CD8-positive, alpha-beta memory T cell (primary cell): ENCODE measurements around the gene LTBP1. TPM values are rescaled to one million over a fixed set of nuclear protein-coding genes. Genes with fewer than 3 reads are reported as not detected.

Source experiments
- CTCF ChIA-PET: fragments of 350-600 bp; sonication (Branson Sonifier 250); formaldehyde crosslinking; loops from one replicate; lab custom pipeline; 2021; ENCODE audit warnings: antibody characterized with exemption; lab: Charles Lee
- POLR2A ChIA-PET: fragments of 350-600 bp; sonication (Branson Sonifier 250); formaldehyde crosslinking; loops from one replicate; lab custom pipeline; 2021; ENCODE audit warnings: antibody characterized with exemption; lab: Charles Lee
- DNase-seq, 5 donors: peaks; one replicate each; pipeline versions ENCODE4 v3.0.0 to v3.0.0-alpha.2; 2020 to 2022; ENCODE audit warnings: mixed read lengths in 1 of 5
- H3K27ac ChIP-seq: one replicate; pipeline ENCODE4 v1.7.0; 2013; ENCODE audit warnings: low read depth, mild to moderate bottlenecking, low read length, moderate library complexity
- H3K27me3 ChIP-seq: 2 replicates; pipeline ENCODE4 v1.7.0; 2013; ENCODE audit warnings: low read length, mild to moderate bottlenecking; ENCODE audit not compliant: insufficient read depth, poor library complexity, severe bottlenecking
- H3K36me3 ChIP-seq: 2 replicates; pipeline ENCODE4 v1.7.0; 2013; ENCODE audit warnings: mild to moderate bottlenecking, low read length, moderate library complexity; ENCODE audit not compliant: insufficient read depth
- H3K4me1 ChIP-seq: 2 replicates; pipeline ENCODE4 v1.7.0; 2013; ENCODE audit warnings: mild to moderate bottlenecking, low read length, moderate library complexity; ENCODE audit not compliant: insufficient read depth
- H3K4me3 ChIP-seq: 2 replicates; pipeline ENCODE4 v1.7.0; 2013; ENCODE audit warnings: mild to moderate bottlenecking, low read length
- H3K9me3 ChIP-seq: 2 replicates; pipeline ENCODE4 v1.7.0; 2013; ENCODE audit warnings: mild to moderate bottlenecking, low read length
- H3K27ac Mint-ChIP-seq, 8 donors: one replicate each; pipeline ENCODE4 v1.8.0; 2020 to 2021; ENCODE audit warnings: mixed read lengths in 8 of 8, mild to moderate bottlenecking in 6 of 8, inconsistent platforms in 3 of 8, moderate library complexity in 3 of 8
- H3K27me3 Mint-ChIP-seq, 2 donors: one replicate each; pipeline ENCODE4 v1.8.0; 2020 to 2021; ENCODE audit warnings: mixed read lengths in 2 of 2, mild to moderate bottlenecking in 1 of 2, moderate library complexity in 1 of 2
- H3K36me3 Mint-ChIP-seq, 3 donors: one replicate each; pipeline ENCODE4 v1.8.0; 2020 to 2021; ENCODE audit warnings: mixed read lengths in 3 of 3, inconsistent platforms in 1 of 3, mild to moderate bottlenecking in 1 of 3
- H3K4me1 Mint-ChIP-seq, 3 donors: one replicate each; pipeline ENCODE4 v1.8.0; 2020 to 2021; ENCODE audit warnings: mixed read lengths in 3 of 3, inconsistent platforms in 1 of 3, mild to moderate bottlenecking in 1 of 3
- H3K4me3 Mint-ChIP-seq, 7 donors: one replicate each; pipeline ENCODE4 v1.8.0; 2020 to 2021; ENCODE audit warnings: mixed read lengths in 7 of 7, mild to moderate bottlenecking in 6 of 7, moderate library complexity in 4 of 7, inconsistent platforms in 2 of 7
- H3K9me3 Mint-ChIP-seq, 5 donors: one replicate each; pipeline ENCODE4 v1.8.0; 2020 to 2022; ENCODE audit warnings: mixed read lengths in 5 of 5, mild to moderate bottlenecking in 3 of 5, moderate library complexity in 2 of 5, inconsistent platforms in 1 of 5
- polyA plus RNA-seq: library from polyadenylated mRNA; unstranded; fragments of 300-500 nt; fragmentation: Illumina TruSeq; gene quantifications from one replicate; pipeline ENCODE4 v1.2.3, GENCODE V29; 2021
- total RNA-seq, 2 experiments: library from RNA; stranded (reverse); gene quantifications; one replicate each; pipeline ENCODE4 v1.2.3, GENCODE V29; 2021

Gene LTBP1
- total and polyA plus RNA-seq, 3 experiments from 2014 or later: not detected

DNA sequence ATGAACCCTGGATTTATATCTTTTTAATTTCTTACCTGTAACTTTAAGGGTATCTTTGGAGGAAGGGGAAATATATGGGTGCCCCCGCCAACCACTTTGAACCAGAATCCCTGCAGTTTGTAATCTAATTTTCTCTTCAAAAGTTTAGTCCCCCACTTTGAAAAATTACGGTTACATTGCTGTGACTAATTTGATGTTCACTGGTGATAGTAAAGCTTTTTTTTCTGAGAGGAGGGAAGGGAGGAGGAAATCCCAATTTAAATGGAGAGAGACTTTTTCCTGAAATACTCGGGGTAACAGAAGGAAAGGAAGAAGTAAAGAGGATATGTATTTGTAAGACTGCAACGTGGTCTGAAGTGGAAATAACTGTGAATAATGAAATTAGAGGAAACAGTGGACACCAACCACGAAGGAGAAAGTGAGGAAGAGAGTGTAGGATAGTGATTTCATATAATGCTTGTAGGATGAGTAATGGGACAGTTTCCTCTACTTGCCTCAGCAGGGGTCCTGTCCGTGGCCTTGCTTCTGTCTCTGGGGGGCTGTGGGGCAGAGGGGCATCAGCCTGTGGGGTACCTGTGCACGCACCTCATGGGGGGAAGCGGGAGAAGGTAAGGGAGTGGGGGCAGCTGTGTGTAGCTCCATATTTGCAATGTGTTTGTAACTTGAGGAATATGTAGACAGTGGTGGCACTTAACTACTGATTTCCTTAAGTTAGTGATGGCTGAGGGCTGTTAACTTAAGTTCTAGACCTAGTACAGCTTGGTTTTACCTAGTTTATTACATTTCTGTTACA lies 161.1 kb downstream of the LTBP1 start:
- H3K4me3 Mint-ChIP-seq: no peak overlapping the region
- peaks cover 18 to 43% of the 10 kb centered on the region in 2 donors for H3K27me3 Mint-ChIP-seq
- no peaks in the 10 kb centered on the region for H3K4me1 ChIP-seq
- no peaks in the 10 kb centered on the region for H3K36me3 ChIP-seq
- no peaks in the 10 kb centered on the region for H3K9me3 ChIP-seq
- ChIA-PET CTCF (no interaction called here), POLR2A (no interaction called here)
- peaks cover 7% of the 10 kb centered on the region for H3K27me3 ChIP-seq
- no peak overlapping the region for H3K4me3 ChIP-seq
- DNase-seq: no peak
- H3K4me1 Mint-ChIP-seq: no peaks in the 10 kb centered on the region
- no peak overlapping the region for H3K27ac ChIP-seq
- H3K9me3 Mint-ChIP-seq: no peaks in the 10 kb centered on the region
- no peak overlapping the region for H3K27ac Mint-ChIP-seq
- no peaks in the 10 kb centered on the region for H3K36me3 Mint-ChIP-seq

DNA sequence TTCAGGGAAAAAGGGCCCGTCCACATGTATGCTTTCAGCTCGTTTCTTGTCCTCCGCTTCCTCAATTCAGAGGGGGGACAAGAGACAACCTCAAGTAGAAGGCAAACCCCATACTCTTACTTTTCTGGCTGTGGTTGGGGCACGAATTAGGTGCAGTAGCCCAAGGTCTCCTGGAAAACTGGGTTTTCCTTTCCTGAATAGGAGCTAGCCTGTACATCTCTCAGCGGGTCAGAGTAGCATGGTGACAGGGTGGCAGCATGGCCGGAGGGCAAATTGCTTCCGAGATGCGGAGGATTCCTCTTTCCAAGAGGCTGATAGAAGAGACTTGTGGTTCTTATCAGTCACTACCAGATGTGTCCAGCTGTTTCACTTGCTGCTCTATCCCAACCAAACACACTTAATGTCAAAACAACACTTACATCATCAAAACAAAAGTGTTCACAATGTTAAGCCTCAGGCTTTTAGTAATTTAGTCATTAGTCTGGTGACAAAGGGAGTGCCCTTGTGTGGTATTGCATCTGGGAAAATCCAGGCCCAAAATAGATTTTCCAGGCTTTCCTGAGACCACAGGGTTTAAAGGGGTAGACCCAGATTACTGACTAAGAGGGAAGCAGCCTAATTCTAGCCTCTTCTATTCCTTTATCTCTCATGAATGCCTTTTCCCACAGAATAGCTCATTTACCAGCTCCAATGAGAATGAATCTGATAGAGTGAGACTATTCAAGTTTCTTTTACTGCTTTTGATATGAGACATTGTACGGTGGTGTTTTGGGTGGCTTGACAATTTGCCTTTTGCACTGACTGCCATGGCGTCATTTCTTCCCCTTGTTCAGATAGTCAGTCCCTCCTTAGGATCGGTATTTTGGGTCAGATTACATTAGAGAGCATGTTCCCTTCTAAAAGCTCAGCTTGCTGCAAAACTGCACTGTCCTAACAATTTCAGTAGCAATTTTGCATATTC lies 162.0 kb downstream of the LTBP1 start:
- no peak for DNase-seq
- H3K27ac ChIP-seq: no peak overlapping the region
- Mint-ChIP-seq H3K4me1 (no peaks in the 10 kb centered on the region), H3K27ac (no peak overlapping the region), H3K27me3 (peaks cover 17 to 41% of the 10 kb centered on the region in 2 donors), H3K4me3 (no peak overlapping the region), H3K36me3 (no peaks in the 10 kb centered on the region), H3K9me3 (no peaks in the 10 kb centered on the region)
- no peaks in the 10 kb centered on the region for H3K9me3 ChIP-seq
- no peaks in the 10 kb centered on the region for H3K36me3 ChIP-seq
- peaks cover 2% of the 10 kb centered on the region for H3K27me3 ChIP-seq
- H3K4me1 ChIP-seq: no peaks in the 10 kb centered on the region
- H3K4me3 ChIP-seq: no peak overlapping the region
- CTCF ChIA-PET: no interaction called here
- POLR2A ChIA-PET: no interaction called here

DNA sequence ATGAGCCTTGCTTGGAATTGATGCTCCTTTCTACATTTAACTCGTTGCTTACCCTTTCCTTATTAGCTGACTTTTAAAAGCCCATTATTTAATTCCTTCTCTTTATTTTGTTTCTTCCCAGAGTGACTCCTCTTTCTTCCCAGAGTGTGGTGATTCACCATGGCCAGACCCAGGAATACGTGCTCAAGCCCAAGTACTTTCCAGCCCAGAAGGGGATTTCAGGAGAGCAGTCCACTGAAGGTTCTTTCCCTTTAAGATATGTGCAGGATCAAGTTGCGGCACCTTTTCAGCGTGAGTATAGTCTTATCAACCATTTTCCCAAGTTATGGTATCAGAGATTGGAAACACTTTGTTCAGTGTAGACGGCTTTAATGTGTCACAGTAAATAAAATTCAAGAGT lies 163.7 kb downstream of the LTBP1 start:
- no peaks in the 10 kb centered on the region for H3K4me1 ChIP-seq
- Mint-ChIP-seq H3K4me3 (no peak overlapping the region), H3K27ac (no peak overlapping the region), H3K36me3 (no peaks in the 10 kb centered on the region), H3K27me3 (peaks cover 9 to 32% of the 10 kb centered on the region in 2 donors), H3K4me1 (no peaks in the 10 kb centered on the region), H3K9me3 (no peaks in the 10 kb centered on the region)
- H3K27ac ChIP-seq: no peak overlapping the region
- DNase-seq: no peak
- H3K36me3 ChIP-seq: no peaks in the 10 kb centered on the region
- no peaks in the 10 kb centered on the region for H3K9me3 ChIP-seq
- no peaks in the 10 kb centered on the region for H3K27me3 ChIP-seq
- ChIA-PET CTCF (no interaction called here), POLR2A (no interaction called here)
- H3K4me3 ChIP-seq: no peak overlapping the region

DNA sequence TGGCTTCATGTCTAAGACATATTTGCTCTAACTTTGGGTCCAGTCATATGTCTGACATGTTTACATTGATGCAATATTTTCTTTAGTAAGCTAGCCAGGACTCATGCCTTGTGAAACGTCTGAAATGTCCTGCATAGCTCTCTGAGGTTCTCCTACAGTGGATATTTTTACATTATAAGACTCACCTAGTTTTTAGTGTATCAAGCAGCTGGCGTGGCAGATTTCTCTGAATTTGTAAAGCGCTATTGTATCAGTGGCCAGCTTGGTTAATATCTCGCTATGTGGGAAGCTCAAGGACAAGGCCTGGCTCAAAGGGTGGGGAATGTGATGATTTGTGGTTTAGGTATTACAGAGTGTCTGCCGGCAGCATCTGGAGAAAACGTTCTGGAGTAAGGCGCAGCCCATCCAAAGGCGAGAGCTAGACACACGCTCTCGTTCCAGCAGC lies 164.3 kb downstream of the LTBP1 start:
- no peaks in the 10 kb centered on the region for H3K36me3 Mint-ChIP-seq
- H3K27ac Mint-ChIP-seq: no peak overlapping the region
- no peak overlapping the region for H3K4me3 Mint-ChIP-seq
- H3K27ac ChIP-seq: no peak overlapping the region
- H3K27me3 Mint-ChIP-seq: peaks cover 8 to 27% of the 10 kb centered on the region in 2 donors
- H3K36me3 ChIP-seq: no peaks in the 10 kb centered on the region
- H3K9me3 ChIP-seq: no peaks in the 10 kb centered on the region
- H3K9me3 Mint-ChIP-seq: no peaks in the 10 kb centered on the region
- no peaks in the 10 kb centered on the region for H3K4me1 Mint-ChIP-seq
- ChIA-PET CTCF (no interaction called here), POLR2A (no interaction called here)
- no peak overlapping the region for H3K4me3 ChIP-seq
- H3K27me3 ChIP-seq: no peaks in the 10 kb centered on the region
- no peak for DNase-seq
- no peaks in the 10 kb centered on the region for H3K4me1 ChIP-seq

DNA sequence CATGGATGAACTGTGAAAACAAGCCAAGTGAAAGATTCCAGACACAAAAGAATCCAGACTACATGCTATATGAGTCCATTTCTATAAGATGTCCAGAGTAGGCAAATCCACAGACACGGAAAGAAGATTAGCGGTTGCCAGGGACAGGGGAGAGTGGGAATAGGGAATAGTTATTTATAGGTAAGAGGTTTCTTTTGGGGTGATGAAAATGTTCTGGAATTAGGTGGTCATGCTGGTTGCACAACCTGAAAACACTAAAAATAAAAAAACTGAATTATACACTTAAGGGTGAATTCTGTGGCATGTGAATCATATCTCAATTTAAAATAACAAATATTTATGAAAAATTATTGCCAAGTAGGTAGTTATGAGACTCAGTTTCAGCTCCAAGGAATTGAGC lies 168.4 kb downstream of the LTBP1 start:
- Histone ChIP-seq H3K27me3 (no peaks in the 10 kb centered on the region), H3K4me3 (no peak overlapping the region), H3K27ac (no peak overlapping the region), H3K36me3 (no peaks in the 10 kb centered on the region), H3K4me1 (no peaks in the 10 kb centered on the region), H3K9me3 (no peaks in the 10 kb centered on the region)
- Mint-ChIP-seq H3K36me3 (no peaks in the 10 kb centered on the region), H3K4me3 (no peak overlapping the region), H3K27ac (no peak overlapping the region), H3K27me3 (peaks cover 3 to 14% of the 10 kb centered on the region in 2 donors), H3K9me3 (no peaks in the 10 kb centered on the region), H3K4me1 (no peaks in the 10 kb centered on the region)
- ChIA-PET CTCF (no interaction called here), POLR2A (no interaction called here)
- no peak for DNase-seq

DNA sequence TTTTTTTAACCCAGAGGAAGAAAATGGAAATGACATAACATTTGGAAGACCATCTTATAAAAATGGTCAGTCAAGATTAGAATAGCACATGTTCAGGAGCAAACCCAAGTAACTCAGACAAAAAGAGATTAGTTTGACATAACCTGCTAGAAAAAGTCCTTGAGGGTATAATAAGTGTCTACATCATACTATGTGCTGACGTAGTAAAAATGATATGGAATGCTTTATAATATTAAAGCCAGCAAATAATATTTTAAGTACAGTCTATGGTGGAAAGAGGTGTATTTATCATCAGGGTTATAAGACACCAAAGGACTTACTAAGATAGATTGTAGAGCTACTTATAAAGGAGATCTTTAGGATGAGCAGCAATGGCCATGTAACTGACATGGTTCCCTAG lies 169.0 kb downstream of the LTBP1 start:
- H3K27ac Mint-ChIP-seq: no peak overlapping the region
- peaks cover 3 to 10% of the 10 kb centered on the region in 2 donors for H3K27me3 Mint-ChIP-seq
- ChIA-PET CTCF (no interaction called here), POLR2A (no interaction called here)
- Histone ChIP-seq H3K4me3 (no peak overlapping the region), H3K9me3 (no peaks in the 10 kb centered on the region), H3K36me3 (no peaks in the 10 kb centered on the region), H3K27me3 (no peaks in the 10 kb centered on the region), H3K4me1 (no peaks in the 10 kb centered on the region), H3K27ac (no peak overlapping the region)
- no peak overlapping the region for H3K4me3 Mint-ChIP-seq
- no peak for DNase-seq
- H3K9me3 Mint-ChIP-seq: no peaks in the 10 kb centered on the region
- no peaks in the 10 kb centered on the region for H3K4me1 Mint-ChIP-seq
- no peaks in the 10 kb centered on the region for H3K36me3 Mint-ChIP-seq

DNA sequence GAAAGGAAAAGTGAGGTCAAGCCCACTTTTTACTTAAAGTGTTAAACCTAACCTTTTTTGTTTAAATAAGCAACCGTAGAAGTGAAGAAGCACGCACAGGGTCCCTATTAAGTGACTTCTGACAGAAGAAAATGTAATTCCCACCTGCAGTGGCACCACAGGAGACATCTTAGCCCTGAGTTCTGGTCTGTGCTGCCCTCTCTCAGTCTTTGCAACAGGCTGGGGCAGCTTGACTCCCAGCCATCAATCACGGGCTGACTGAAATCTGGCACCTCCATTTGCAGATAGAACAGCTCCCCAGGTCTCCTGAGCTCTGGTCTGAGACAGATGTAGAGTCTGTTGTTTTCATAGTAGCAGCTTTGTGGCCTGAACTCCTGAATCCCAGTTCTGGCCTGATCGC lies 170.0 kb downstream of the LTBP1 start:
- Mint-ChIP-seq H3K4me1 (no peaks in the 10 kb centered on the region), H3K9me3 (no peaks in the 10 kb centered on the region), H3K27ac (no peak overlapping the region), H3K4me3 (no peak overlapping the region), H3K27me3 (peaks cover 3 to 5% of the 10 kb centered on the region in 2 donors), H3K36me3 (no peaks in the 10 kb centered on the region)
- Histone ChIP-seq H3K4me3 (no peak overlapping the region), H3K36me3 (no peaks in the 10 kb centered on the region), H3K9me3 (no peaks in the 10 kb centered on the region), H3K4me1 (no peaks in the 10 kb centered on the region), H3K27ac (no peak overlapping the region), H3K27me3 (no peaks in the 10 kb centered on the region)
- no peak for DNase-seq
- CTCF ChIA-PET: no interaction called here
- POLR2A ChIA-PET: no interaction called here

DNA sequence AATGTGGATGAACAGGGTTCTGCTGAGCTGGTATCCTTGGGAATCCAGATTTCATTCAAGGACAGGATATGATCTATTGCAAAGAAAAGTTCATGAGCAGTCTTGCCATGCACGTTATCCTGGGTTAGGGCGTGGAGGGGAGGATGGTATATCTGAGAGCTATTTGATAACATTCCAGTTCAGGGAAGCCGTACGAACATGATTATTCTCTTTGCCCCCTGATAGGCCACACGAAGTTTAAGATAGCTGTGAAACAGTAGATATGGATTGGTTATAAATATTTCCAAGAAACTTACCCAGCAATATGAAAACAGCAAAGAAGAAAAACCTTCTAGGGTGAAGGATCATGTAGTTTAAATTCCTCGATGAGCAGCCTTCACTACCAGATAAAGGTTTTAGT lies 171.9 kb downstream of the LTBP1 start:
- H3K27me3 Mint-ChIP-seq: peaks cover 0 to 5% of the 10 kb centered on the region in 2 donors
- Histone ChIP-seq H3K4me3 (no peak overlapping the region), H3K27me3 (no peaks in the 10 kb centered on the region), H3K36me3 (no peaks in the 10 kb centered on the region), H3K4me1 (no peaks in the 10 kb centered on the region), H3K9me3 (no peaks in the 10 kb centered on the region), H3K27ac (no peak overlapping the region)
- no peaks in the 10 kb centered on the region for H3K4me1 Mint-ChIP-seq
- peaks cover 0 to 3% (median 0%) of the 10 kb centered on the region in 5 donors for H3K9me3 Mint-ChIP-seq
- CTCF ChIA-PET: interaction anchor here (0.6 kb wide), 1 partner anchor 8 kb away, joined by 3 read pairs; no protein-coding TSS in a partner anchor
- no peaks in the 10 kb centered on the region for H3K36me3 Mint-ChIP-seq
- no peak overlapping the region for H3K27ac Mint-ChIP-seq
- POLR2A ChIA-PET: no interaction called here
- DNase-seq: no peak
- H3K4me3 Mint-ChIP-seq: no peak overlapping the region
